SW480 (cell line): ENCODE results near the gene CDH13.
A peak's percentile ranks its signal among the peaks of the same experiment; 100 is the strongest.

Experiments used
- DNase-seq: peaks from one replicate; pipeline ENCODE4 v3.0.0-alpha.2; 2016; ENCODE audit warnings: low spot score

CDH13 gene

GRCh38 chr16:83579436-83579835, 952.7 kb downstream of the CDH13 start:
- no peak for DNase-seq

- no peak for DNase-seq
Observed at GRCh38 chr16:83581082-83581481, 954.3 kb downstream of the CDH13 start.

GRCh38 chr16:83581994-83582747, 955.4 kb downstream of the CDH13 start:
- no peak for DNase-seq

- DNase-seq = no peak
Observed at GRCh38 chr16:83586036-83586435, 959.3 kb downstream of the CDH13 start.

DNA sequence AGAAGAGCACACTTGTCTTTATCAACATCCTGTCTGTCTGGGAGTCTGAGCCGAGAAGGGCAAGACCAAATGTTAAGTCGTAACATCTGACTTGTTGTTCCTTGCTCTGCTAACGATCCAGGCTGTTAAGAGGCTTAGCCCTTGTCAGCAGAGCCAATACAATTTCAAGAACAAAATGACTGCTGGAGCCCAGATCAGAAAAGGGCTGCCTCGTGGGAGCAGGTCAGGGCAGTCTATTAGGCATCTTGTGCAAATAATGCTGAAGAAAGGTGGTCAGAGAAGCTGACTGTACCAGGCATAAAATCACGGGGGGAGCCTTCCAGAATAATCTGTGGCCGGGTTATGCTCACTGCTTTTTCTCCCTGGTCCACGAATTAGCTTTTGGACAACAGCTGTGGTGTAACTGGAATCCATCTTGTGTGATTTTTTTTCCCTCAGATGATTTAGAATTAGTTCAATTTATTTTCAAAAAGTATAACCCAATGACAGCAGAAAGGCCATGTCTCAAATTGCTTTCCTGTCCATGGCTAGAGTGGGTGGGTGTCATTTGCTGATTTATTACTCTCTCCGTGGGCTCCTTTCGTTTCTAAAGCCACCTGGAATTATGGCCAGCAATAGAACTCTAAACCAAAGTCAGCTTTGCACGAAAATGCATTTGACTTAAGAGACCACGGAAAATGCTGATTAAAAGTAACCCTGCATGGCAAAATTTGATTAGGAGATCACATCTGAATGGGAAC, 959.9 kb downstream of the CDH13 start:
- no peak for DNase-seq

- no peak for DNase-seq
Observed at GRCh38 chr16:83587201-83587600, 960.4 kb downstream of the CDH13 start.

- DNase-seq = no peak
Observed at GRCh38 chr16:83588070-83588469, 961.3 kb downstream of the CDH13 start.

GRCh38 chr16:83589576-83589975, 962.8 kb downstream of the CDH13 start:
- no peak for DNase-seq

- DNase-seq = no peak
Observed at GRCh38 chr16:83592778-83593177, 966.0 kb downstream of the CDH13 start.

- DNase-seq = no peak
Observed at GRCh38 chr16:83599789-83600462, 973.2 kb downstream of the CDH13 start.

DNA sequence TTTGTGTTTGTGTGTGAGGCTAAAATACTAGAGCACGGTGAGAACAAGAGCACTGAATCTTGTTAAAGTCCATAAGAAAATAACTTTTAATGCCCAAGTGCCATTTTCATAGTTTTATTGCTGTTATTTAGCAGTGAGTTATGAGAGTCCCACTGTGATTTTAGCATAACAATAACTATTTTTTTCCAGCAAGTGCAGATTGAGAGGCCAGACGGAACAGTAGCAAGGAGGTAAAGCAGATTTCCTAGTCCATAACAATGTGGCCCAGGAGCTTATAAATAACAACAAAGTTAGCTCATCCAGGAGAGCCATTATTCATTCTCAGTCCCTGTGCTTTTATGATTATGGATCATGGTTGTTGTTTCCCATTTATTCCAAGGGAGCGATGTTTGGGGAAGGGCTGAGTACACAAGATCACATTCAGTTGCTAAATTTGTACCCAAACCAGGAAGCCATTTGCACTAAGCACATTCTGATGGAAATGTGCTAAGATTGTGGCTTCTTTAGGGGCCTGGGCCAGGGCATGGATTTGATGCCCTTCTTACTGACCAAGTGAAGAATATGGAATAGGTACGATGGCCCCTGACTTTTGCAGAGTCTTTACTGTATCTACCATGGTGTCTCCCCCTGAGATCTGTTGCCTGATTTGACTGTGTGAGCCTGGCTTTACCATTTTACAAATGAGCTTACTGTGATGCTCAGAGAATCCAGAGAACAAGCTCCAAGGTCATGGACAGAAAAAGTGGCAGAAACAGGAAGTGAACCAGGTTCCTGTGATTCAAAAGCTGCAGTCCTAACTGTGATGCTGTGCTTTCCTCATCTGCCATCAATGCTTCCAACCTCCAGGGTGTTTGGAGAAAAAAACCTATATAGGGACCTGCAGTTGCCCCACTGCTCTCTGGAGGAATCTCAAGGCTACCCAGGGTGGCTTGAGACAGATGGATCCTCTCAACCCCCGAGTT, 976.3 kb downstream of the CDH13 start:
- DNase-seq = no peak

DNA sequence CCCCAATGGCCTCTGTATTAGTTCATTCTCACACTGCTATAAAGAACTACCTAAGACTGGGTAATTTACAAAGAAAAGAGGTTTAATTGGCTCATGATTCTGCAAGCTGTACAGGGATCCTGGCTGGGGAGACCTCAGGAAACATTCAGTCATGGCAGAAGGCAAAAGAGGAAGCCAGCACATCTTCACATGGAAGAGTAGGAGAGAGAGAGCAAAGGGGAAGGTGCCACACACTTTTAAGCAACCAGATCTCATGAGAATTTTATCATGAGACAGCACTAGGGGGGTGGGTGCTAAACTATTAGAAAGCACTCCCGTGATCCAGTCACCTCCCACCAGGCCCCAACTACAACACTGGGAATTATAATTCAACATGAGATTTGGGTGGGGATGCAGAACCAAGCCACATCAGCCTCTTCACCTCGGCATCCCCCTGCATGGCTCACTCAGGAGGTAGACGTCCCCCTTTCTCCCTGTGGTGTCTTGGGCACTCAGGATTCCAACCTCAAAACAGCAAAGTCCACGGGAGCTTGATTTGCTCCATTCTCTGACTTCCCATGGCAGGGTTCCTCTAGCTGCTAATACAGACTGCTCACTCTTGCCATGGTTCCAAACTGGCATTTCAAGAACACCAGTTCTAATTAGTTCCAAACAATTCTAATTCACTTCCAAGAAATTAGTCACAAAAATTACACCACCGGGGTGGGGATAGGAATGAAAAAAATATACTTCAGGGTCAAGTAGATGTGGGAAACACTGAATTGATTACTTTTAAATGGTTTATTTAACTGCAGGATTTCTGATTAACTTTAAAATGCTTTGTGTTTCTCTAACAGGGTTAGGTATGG, 977.2 kb downstream of the CDH13 start:
- DNase-seq = no peak

- DNase-seq = peak; percentile 22
Observed at GRCh38 chr16:83606486-83607030, 979.8 kb downstream of the CDH13 start.

DNA sequence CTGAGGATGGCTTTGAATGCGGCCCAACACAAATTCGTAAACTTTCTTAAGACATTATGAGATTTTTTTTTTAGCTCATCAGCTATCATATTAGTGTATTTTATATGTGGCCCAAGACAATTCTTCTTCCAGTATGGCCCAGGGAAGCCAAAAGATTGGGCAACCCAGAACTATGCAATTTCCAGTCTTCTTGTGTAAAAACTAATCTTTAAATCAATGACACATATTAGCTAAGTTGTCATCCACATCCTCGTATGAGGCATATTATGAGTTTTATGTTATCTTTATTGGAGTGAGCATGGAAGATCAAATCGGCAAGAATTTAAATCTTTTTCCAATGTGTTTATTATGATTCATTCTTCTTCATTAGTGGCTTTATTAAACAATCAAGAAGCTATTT, 982.4 kb downstream of the CDH13 start:
- no peak for DNase-seq

- DNase-seq = no peak
Observed at GRCh38 chr16:83615141-83615952, 988.6 kb downstream of the CDH13 start.

DNA sequence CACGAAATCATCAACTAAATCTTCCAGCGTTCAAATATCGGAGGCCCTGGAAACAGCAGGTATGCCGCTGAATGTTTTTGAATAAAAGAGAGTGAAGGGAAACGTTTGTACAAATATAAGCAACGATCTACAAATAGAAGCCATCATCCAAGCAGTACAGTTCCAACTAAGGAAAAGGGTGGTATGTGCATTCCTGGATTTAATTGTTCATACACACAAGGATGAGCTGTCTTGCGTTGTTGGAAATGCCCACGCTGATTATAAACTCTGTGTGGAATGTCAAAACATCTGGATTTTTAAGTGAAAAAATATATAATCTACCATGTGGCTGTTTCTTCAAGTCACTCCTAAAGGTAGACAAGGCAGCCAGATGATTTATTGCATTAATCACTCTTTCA, 989.2 kb downstream of the CDH13 start:
- DNase-seq = no peak

- DNase-seq = no peak
Observed at GRCh38 chr16:83619381-83620150, 992.8 kb downstream of the CDH13 start.

DNA sequence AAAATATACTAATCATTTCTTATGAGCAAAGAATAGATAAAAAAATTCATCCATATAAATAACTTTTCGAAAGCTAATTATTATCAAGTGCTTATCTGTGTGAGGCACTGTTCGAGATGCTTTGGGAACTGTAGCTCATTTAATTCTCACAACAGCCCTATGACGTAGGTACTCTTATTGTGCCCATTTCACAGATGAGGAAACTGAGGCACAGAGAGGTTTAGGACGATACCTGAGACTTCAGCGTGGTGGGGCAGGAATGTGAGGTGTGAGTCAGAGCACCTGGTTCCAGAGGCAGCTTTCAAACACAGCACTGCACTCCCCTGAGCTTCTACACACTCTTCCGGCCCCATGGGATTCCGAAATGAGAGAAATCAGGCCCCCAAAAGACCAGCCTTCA, 995.2 kb downstream of the CDH13 start:
- DNase-seq = no peak
